Stomach smooth muscle (tissue), 2 donors: ENCODE results near the gene SIPA1L3.
A peak's percentile ranks its signal among the peaks of the same experiment; 100 is the strongest.

ENCODE experiments used
- H3K27ac ChIP-seq: one replicate; pipeline ENCODE4 v1.7.0; 2013; ENCODE audit warnings: mild to moderate bottlenecking, low read length, inconsistent platforms
- H3K27me3 ChIP-seq, 2 donors: one replicate each; pipeline ENCODE4 v1.7.0; 2013; ENCODE audit warnings: low read length in 2 of 2; ENCODE audit not compliant: insufficient read depth in 2 of 2, control insufficient read depth in 1 of 2
- H3K36me3 ChIP-seq, 2 donors: one replicate each; pipeline ENCODE4 v1.7.0; 2013; ENCODE audit warnings: low read length in 2 of 2; ENCODE audit not compliant: control insufficient read depth in 2 of 2, insufficient read depth in 2 of 2
- H3K4me1 ChIP-seq: one replicate; pipeline ENCODE4 v1.7.0; 2013; ENCODE audit warnings: low read length; ENCODE audit not compliant: control insufficient read depth, insufficient read depth
- H3K4me3 ChIP-seq, 2 donors: one replicate each; pipeline ENCODE4 v1.7.0; 2013; ENCODE audit warnings: low read length in 2 of 2
- H3K9ac ChIP-seq, 2 donors: one replicate each; pipeline ENCODE4 v1.7.0; 2013; ENCODE audit warnings: low read length in 2 of 2, mild to moderate bottlenecking in 1 of 2
- H3K9me3 ChIP-seq, 2 donors: one replicate each; pipeline ENCODE4 v1.7.0; 2013; ENCODE audit warnings: low read length in 2 of 2; ENCODE audit not compliant: control insufficient read depth in 2 of 2
- donor health status: healthy.
- donor health status: Pancreatic carcinoma.

The SIPA1L3 gene

DNA sequence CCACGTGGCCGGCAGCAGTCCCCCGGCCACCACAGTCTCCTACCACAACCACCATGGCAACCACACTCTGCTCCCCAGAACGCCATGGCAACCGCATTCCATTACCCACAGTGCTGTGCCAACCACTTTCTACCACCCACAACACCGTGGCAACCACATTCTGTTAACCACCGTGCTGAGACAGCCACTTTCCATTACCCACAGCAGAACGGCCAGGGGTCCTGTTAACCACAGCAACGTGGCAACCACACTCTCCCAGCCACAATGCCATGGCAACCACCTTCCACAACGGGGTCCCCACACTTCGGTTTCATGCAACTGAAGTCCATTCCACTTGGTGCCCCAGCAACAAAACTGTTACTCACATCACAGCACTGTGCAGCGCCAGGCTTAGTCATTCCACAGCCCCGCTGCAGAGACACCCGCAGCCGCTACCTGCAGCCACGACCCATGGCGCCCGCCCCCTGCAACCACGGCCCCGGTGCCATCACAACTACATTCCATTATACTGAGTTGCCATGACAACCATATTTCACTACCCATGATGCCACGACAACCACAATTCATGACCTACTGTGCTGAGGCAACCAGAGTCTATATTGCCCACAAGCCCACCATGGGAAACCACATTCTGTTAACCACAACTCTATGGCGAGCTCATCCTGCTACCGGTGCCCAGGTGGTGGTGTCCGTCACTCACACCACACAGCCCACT is 307.1 kb downstream of the SIPA1L3 start:
- Histone ChIP-seq H3K4me3 (no peak overlapping the region), H3K27me3 (peaks cover 33 to 57% of the 10 kb centered on the region in 2 donors), H3K27ac (no peak overlapping the region), H3K4me1 (peaks cover 20% of the 10 kb centered on the region), H3K9me3 (no peaks in the 10 kb centered on the region), H3K9ac (no peak overlapping the region), H3K36me3 (no peaks in the 10 kb centered on the region)

- no peaks in the 10 kb centered on the region for H3K4me1 ChIP-seq
- H3K4me3 ChIP-seq: no peak overlapping the region
- no peaks in the 10 kb centered on the region for H3K36me3 ChIP-seq
- H3K9ac ChIP-seq: no peak overlapping the region
- no peak overlapping the region for H3K27ac ChIP-seq
- H3K27me3 ChIP-seq: peaks cover 19 to 35% of the 10 kb centered on the region in 2 donors
- no peaks in the 10 kb centered on the region for H3K9me3 ChIP-seq
Measured at GRCh38 chr19:38216785-38217641, 310.0 kb downstream of the SIPA1L3 start.

DNA sequence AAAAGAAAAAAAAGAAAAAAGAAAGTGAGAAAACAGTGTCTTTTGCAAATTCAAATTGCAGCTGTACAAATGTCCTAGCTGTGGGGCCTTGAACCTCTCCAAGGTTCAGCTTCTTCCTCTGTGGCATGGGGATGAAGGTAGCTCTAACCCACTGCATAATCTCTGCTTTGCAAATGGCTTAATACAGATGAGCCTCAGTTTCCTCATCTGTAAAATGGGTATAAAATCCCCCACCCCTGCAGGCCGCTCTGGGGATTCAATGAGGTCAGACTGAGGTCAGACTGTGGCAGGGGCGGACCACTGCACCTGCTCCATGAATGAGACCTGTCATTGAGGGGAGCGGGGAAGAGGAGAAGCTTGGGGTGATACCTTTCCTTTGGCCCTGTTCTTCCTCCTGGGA is 311.2 kb downstream of the SIPA1L3 start:
- H3K27ac ChIP-seq: no peak overlapping the region
- no peak overlapping the region for H3K9ac ChIP-seq
- H3K27me3 ChIP-seq: peaks cover 25 to 42% of the 10 kb centered on the region in 2 donors

DNA sequence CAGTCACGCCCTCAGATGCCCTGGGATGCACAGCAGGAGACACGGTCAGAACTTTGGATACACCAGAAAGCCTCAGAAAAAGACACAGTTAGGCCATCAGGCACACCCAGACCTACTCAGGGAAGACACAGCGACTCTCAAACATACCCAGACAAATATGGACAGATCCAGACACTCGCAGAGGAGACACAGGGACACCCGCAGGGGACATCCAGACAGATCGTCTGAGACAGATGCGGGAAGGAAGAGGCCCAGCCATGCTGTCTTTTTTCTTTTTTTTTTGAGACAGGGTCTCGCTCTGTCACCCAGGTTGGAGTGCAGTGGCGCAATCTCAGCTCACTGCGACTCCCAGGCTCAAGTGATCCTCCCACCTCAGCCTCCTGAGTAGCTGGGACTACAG is 312.2 kb downstream of the SIPA1L3 start:
- Histone ChIP-seq H3K27ac (no peak overlapping the region), H3K9ac (no peak overlapping the region), H3K4me1 (peaks cover 4% of the 10 kb centered on the region), H3K9me3 (no peaks in the 10 kb centered on the region), H3K4me3 (no peak overlapping the region), H3K27me3 (peaks cover 20 to 42% of the 10 kb centered on the region in 2 donors), H3K36me3 (no peaks in the 10 kb centered on the region)

More for the DNA sequence above, 311.2 kb downstream of the SIPA1L3 start:
- Histone ChIP-seq H3K9me3 (no peaks in the 10 kb centered on the region), H3K4me3 (no peak overlapping the region), H3K36me3 (no peaks in the 10 kb centered on the region), H3K4me1 (no peaks in the 10 kb centered on the region)

DNA sequence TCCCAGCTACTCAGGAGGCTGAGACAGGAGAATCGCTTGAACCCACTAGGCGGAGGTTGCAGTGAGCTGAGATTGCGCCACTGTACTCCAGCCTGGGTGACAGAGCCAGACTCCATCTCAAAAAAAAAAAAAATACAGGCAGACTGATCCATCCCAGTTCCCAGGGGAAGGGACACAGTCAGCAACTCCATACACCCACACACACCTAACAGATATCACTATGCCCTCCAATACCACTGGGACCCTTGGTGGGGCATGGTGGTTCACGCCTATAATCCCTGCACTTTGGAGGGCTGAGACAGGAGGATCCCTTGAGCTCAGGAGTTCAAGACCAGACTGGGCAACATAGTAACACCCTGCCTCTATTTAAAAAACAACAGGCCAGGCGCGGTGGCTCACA is 314.4 kb downstream of the SIPA1L3 start:
- H3K4me1 ChIP-seq: peaks cover 8% of the 10 kb centered on the region
- H3K4me3 ChIP-seq: no peak overlapping the region
- peaks cover 33 to 54% of the 10 kb centered on the region in 2 donors for H3K27me3 ChIP-seq
- H3K9me3 ChIP-seq: no peaks in the 10 kb centered on the region
- H3K27ac ChIP-seq: no peak overlapping the region
- no peak overlapping the region for H3K9ac ChIP-seq
- H3K36me3 ChIP-seq: no peaks in the 10 kb centered on the region

DNA sequence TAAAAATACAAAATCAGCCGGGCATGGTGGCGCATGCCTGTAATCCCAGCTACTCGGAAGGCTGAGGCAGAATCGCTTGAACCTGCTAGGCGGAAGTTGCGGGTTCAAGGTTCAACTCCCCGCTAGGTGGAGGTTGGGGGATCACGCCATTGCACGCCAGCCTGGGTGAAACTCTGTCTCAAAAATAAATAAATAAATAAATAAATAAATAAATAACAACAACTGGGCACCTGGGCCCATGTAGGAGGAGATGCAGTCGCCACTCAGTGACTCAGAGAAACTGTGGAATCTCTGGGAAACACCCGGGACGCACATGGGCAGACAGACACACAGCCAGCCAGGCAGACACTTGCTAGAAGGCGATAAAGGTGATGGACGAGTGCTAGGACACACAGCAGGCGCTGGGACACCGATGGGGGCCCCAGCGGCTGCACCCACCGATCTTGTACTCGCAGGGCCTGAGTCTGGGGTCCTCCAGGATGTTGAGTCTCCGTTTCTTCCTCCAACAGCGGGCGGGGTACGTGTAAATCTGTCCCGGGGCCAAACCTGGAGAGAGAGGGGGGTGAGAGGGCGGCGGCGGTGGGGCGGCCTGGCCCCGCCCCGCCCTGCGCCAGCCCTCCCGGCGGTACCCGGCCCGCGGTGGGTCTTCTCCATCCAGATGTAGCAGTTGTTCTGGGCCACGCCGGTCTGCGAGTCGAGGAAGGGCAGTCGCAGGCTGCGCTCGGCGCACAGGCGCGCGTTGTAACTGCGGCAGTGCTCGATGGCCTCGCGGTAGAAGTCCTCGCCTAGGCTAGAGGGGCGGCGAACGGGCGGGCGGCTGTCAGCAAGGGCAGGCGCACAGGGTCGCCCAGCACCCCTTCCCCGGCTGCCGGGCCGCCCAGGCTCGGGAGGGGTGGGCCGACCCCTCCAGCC is 315.2 kb downstream of the SIPA1L3 start:
- no peak overlapping the region for H3K27ac ChIP-seq
- H3K9me3 ChIP-seq: no peaks in the 10 kb centered on the region
- no peaks in the 10 kb centered on the region for H3K36me3 ChIP-seq
- no peak overlapping the region for H3K4me3 ChIP-seq
- peaks cover 39 to 52% of the 10 kb centered on the region in 2 donors for H3K27me3 ChIP-seq
- H3K4me1 ChIP-seq: peaks cover 8% of the 10 kb centered on the region
- H3K9ac ChIP-seq: no peak overlapping the region

- Histone ChIP-seq H3K9me3 (no peaks in the 10 kb centered on the region), H3K36me3 (no peaks in the 10 kb centered on the region), H3K27ac (no peak overlapping the region), H3K9ac (no peak overlapping the region), H3K4me1 (peaks cover 8% of the 10 kb centered on the region), H3K4me3 (no peak overlapping the region), H3K27me3 (peaks cover 46 to 58% of the 10 kb centered on the region in 2 donors)
Measured at GRCh38 chr19:38223119-38223523, 316.1 kb downstream of the SIPA1L3 start.

GRCh38 chr19:38223617-38224013 is 316.6 kb downstream of the SIPA1L3 start:
- peaks cover 12% of the 10 kb centered on the region for H3K4me1 ChIP-seq
- H3K9me3 ChIP-seq: no peaks in the 10 kb centered on the region
- H3K36me3 ChIP-seq: no peaks in the 10 kb centered on the region
- no peak overlapping the region for H3K4me3 ChIP-seq
- H3K27ac ChIP-seq: no peak overlapping the region
- no peak overlapping the region for H3K9ac ChIP-seq
- H3K27me3 ChIP-seq: peaks cover 45 to 60% of the 10 kb centered on the region in 2 donors

- Histone ChIP-seq H3K4me1 (peaks cover 18% of the 10 kb centered on the region), H3K27me3 (peaks cover 49 to 66% of the 10 kb centered on the region in 2 donors), H3K9me3 (no peaks in the 10 kb centered on the region), H3K27ac (no peak within 1 kb of the TSS), H3K9ac (no peak within 1 kb of the TSS), H3K4me3 (peak within 1 kb of the TSS in 1 of 2 donors; percentile 35), H3K36me3 (no peaks in the 10 kb centered on the region)
Measured at GRCh38 chr19:38224014-38224862, 317.2 kb downstream of the SIPA1L3 start, which contains the start of gene DPF1. Gene DPF1 (minus strand): TSS chr19:38224222. CDS start chr19:38224142, 80 bp downstream.
